GM19025 (cell line): ENCODE data around the gene KIF19.

Source experiments
- ATAC-seq: cut with Tn5 transposase; IDR thresholded peaks from one replicate; pipeline ENCODE4 v1.9.1; 2021; ENCODE audit warnings: mild to moderate bottlenecking, low read depth, moderate library complexity; ENCODE audit not compliant: unreplicated experiment

The KIF19 gene

GRCh38 chr17:74336307-74336706 lies 10.3 kb downstream of the KIF19 start:
- ATAC-seq, result no peak

- no peak for ATAC-seq
Measured at GRCh38 chr17:74337834-74338500, 11.9 kb downstream of the KIF19 start.

DNA sequence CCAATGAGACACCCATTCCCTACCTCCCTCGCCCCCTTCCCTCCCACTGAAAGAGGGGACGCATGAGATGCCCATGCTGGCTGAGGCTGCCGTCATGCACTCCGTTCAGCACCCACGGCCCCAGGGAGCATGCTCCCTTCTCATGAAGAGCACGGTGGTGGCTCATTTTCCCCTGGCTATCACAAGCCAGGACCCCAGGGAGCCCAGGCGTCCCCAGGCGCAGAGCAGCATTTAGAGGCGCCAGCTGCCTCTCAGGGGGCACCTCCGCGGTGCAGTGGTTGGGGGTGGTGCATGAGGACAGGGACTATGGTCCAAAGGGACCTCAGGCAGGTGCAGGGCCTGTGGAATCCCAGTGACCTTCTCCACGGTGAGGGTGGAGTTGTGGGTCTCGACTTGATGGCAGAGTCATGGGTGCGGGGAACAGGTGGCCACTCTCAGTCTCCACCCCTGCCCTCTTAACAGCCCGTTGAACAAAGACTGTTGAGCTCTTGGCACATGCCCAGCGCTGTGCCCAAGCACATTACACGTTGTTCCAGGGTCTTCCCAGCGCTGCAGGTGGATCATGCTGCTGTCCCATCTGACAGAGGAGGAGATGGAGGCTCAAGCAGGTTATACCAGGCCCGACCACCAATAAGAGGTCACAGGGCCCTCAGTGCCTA lies 13.6 kb downstream of the KIF19 start:
- ATAC-seq, result no peak

- ATAC-seq, result no peak
Measured at GRCh38 chr17:74340470-74341023, 14.5 kb downstream of the KIF19 start.

- no peak for ATAC-seq
Measured at GRCh38 chr17:74342224-74342623, 16.2 kb downstream of the KIF19 start.

DNA sequence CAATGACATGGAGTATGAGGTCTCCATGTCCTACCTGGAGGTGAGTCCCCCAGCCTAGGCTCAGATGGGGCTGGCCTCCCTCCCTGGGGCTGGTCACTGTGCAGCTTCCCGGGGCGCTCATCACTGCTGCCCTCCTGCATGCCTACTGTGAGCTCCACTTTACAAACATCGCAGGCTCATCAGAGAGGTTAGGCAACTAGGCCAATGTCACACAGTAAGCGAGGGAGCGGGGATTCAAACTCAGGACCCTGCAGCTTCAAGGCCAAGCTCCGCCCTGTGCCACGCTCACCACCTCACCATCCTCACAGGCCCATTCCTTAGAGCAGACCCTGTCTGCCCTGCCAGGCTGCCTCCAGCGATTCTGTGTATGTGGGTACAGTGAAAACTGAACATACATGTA lies 17.1 kb downstream of the KIF19 start:
- no peak for ATAC-seq

GRCh38 chr17:74343526-74344284 lies 17.7 kb downstream of the KIF19 start:
- ATAC-seq, result no peak

DNA sequence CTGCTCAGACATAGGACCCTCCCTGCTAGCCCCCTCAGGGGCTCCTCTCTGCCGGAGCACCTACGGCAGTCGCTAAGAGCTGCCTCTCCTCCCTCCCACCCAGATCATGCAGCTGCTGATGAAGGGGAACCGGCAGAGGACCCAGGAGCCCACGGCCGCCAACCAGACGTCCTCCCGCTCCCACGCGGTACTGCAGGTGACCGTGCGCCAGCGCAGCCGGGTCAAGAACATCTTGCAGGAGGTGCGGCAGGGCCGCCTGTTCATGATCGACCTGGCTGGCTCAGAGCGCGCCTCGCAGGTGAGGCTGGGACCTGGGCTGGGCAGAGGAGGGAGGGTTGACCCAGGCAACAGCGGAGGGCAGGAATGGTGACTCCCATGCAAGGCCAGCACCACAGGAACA lies 18.6 kb downstream of the KIF19 start:
- no peak for ATAC-seq

DNA sequence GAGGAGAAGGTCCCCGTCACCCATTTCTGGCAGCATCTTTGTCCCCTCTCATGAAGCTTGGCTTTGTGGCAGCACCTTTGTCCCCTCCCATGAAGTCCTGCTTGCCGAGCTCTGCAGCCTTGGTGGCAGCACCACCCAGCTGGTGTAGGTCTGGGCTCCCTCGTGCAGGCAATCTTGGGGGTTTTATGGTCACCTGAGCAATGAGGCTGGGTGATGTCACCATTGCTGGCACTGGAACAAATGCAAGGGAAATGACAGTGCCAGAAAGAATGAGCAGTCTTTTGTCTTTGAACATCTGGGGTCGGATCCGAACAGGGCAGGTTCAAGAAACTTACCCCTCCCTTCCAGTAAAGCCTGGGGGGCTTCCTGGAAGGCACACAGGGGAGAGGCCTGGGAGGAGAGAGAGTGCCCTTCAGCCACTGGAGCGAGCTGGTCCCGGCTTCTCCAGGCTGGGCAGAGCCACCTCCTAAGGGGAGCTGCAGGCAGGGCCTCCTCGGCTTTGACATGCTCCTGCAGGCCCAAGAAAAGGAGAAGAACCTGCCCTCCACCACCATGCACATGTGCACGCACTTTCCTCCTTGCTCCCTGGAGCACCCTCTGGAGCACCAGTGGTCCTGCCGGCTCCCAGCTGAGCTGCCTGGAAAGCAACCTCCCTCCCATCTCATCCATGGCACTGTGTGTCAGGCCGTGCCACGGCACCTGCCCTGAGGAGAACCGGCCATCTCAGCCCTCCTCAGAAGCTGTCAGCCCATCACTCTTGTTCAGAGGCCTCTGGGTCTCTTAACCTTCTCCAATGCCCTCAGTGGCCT lies 19.6 kb downstream of the KIF19 start:
- ATAC-seq, result no peak

GRCh38 chr17:74347646-74348045 lies 21.6 kb downstream of the KIF19 start:
- ATAC-seq, result no peak

DNA sequence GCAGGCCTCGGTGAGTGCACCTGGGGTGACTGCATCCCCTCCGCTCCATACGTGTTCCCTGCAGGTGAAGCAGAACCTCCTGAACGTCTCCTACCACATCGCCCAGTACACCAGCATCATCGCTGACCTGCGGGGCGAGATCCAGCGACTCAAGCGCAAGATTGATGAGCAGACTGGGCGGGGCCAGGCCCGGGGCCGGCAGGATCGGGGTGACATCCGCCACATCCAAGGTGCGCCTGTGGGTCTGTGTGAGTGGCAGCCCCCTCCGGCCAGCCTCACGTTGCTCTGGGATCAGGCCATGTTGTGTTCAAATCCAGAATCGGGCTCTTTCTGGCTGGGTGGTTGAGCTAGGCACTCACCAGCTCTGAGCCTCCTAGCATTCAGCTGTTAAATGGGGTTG lies 23.1 kb downstream of the KIF19 start:
- ATAC-seq, result no peak

DNA sequence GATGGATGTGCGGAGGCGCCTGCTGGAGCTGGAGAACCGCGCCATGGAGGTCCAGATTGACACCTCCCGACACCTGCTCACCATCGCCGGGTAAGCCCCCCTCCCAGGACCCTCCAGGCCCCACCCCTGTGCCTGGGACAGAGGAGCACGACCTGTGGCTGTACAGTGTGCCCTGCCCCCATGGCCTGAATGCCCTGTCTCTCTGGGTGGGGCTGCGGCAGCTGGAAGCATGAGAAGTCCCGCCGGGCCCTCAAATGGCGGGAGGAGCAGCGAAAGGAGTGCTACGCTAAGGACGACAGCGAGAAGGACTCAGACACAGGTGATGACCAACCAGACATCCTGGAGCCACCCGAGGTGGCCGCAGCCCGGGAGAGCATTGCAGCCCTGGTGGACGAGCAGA lies 24.5 kb downstream of the KIF19 start:
- ATAC-seq, result no peak

GRCh38 chr17:74351552-74352210 lies 25.7 kb downstream of the KIF19 start:
- ATAC-seq, result no peak

DNA sequence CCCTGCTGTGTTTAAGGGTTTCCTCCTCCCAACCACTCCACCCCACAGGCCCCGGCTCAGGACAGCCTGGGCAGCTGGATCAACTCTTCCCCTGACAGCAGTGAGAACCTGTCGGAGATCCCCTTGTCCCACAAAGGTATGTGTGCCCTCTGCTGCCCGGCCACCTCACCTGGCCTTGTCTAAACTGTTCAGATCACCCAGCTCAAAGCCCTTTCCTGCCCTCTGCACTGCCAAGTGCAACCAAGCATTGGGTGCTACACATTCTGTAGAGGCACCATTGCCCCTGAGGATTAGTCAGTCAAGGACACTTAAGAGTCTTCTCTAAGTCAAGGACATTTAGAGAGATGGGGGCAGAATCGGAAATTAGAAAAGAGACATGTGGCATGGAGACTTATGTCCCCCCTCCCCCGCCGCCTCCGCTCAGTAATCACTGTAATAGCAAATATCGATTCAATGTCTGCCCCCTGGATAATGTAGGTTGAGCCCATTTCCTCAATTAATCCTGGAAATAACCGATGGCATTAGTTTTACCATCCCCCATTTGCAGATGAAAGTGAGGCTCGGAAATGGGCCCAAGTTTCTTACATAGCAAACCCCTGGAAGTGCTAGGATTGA lies 27.5 kb downstream of the KIF19 start:
- no peak for ATAC-seq

GRCh38 chr17:74354123-74354522 lies 28.1 kb downstream of the KIF19 start:
- ATAC-seq, result no peak

- ATAC-seq, result no peak
Measured at GRCh38 chr17:74354561-74354960, 28.5 kb downstream of the KIF19 start.

DNA sequence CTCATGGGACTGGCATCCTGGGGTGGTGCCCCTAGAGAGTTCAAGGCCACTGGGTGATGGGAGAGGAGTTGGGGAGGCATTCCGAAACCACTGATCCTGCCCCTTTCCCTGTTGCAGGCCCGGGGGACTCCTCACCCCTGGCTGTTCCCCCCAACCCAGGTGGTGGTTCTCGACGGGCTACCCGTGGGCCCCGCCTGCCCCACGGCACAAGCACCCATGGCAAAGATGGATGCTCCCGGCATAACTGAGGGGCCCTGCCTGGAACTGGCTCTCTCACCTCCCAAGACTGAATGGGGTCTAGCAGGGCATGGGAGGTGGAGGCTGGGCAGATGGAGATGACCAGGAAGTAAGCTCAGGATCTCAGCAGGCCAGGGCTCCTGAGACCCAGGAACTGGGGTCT lies 29.0 kb downstream of the KIF19 start:
- ATAC-seq, result no peak

GRCh38 chr17:74356646-74357465 lies 30.8 kb downstream of the KIF19 start:
- no peak for ATAC-seq

DNA sequence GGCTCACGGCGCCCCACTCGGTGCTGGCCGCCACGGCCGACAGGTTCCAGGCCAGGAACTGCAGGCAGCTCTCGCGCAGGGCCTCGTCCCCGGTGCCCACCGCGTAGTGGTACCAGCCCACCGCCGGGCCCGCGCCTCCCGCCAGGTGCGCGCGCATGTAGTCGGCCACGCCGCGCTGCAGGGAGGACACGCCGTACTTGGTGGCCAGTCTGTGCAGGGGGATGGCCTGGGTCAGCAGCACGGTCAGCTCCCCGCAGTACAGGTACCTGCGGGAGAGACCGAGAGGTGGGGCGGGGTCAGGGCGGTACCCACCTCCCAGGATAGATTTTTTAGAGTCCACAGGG lies 31.4 kb downstream of the KIF19 start:
- no peak for ATAC-seq
